K562 (cell line): ENCODE results near the gene FYTTD1. TPM values are rescaled to one million over a fixed set of nuclear protein-coding genes. Genes with fewer than 3 reads are reported as not detected.

Experiments
- CBFA2T3 ChIP-seq: fragments of 450-650 bp; IDR thresholded peaks from 2 replicates; pipeline ENCODE4 v1.6.1; 2017
- DMBX1 ChIP-seq: fragments of 250-450 bp; sonication (Bioruptor Pico); IDR thresholded peaks from 2 replicates; pipeline ENCODE4 v1.8.0; 2022; ENCODE audit warnings: inconsistent platforms, mild to moderate bottlenecking, moderate library complexity, borderline replicate concordance
- ELF2 ChIP-seq: fragments of 250-450 bp; sonication (Bioruptor Pico); IDR thresholded peaks from 2 replicates; pipeline ENCODE4 v1.5.0; 2021; ENCODE audit warnings: mild to moderate bottlenecking
- ETS1 ChIP-seq: conservative IDR thresholded peaks from 2 replicates; pipeline ENCODE4 v1.6.1; 2011; ENCODE audit warnings: low read depth, mild to moderate bottlenecking, low read length; ENCODE audit not compliant: control insufficient read depth
- FOXM1 ChIP-seq, 2 experiments: fragments of 450-650 bp in 1 of 2; sonication (generic) in 1 of 2; formaldehyde crosslinking in 1 of 2; IDR thresholded peaks; 2 replicates each; pipeline versions ENCODE4 v1.6.1 to v1.9.0; 2017 to 2022; ENCODE audit warnings: low read depth in 2 of 2, mild to moderate bottlenecking in 2 of 2, missing genetic modification reagents in 1 of 2, moderate library complexity in 1 of 2
- GABPB2 ChIP-seq: fragments of 250-450 bp; sonication (Bioruptor Pico); conservative IDR thresholded peaks from 2 replicates; pipeline ENCODE4 v1.5.1; 2021; ENCODE audit warnings: mild to moderate bottlenecking
- MITF ChIP-seq: IDR thresholded peaks from 2 replicates; pipeline ENCODE4 v1.6.1; 2014; ENCODE audit warnings: antibody characterized with exemption
- MXI1 ChIP-seq: IDR thresholded peaks from 2 replicates; pipeline ENCODE4 v1.6.1; 2011; ENCODE audit warnings: low read depth, mild to moderate bottlenecking, improper control_type of control experiment, low read length
- NEUROD1 ChIP-seq: fragments of 150-350 bp; IDR thresholded peaks from 2 replicates; pipeline ENCODE4 v1.6.1; 2014; ENCODE audit warnings: borderline replicate concordance, low read length, low read depth; ENCODE audit not compliant: partially characterized antibody
- PCBP2 ChIP-seq: fragments of 200-400 bp; formaldehyde crosslinking; IDR thresholded peaks from 2 replicates; pipeline ENCODE4 v1.6.1; 2018; ENCODE audit warnings: low read length, low read depth, mild to moderate bottlenecking, moderate library complexity; ENCODE audit not compliant: poor library complexity, severe bottlenecking
- TAF1 ChIP-seq: IDR thresholded peaks from 2 replicates; pipeline ENCODE4 v1.6.1; 2011; ENCODE audit warnings: mild to moderate bottlenecking, low read length, moderate library complexity; ENCODE audit not compliant: insufficient read depth, control insufficient read depth, severe bottlenecking; ENCODE audit errors: extremely low read depth
- THAP7 ChIP-seq: fragments of 250-450 bp; sonication (Bioruptor Pico); IDR thresholded peaks from 2 replicates; pipeline ENCODE4 v1.5.0; 2021
- ZBTB1 ChIP-seq: sonication (generic); formaldehyde crosslinking; IDR thresholded peaks from 2 replicates; pipeline ENCODE4 v1.8.1; 2023; ENCODE audit warnings: missing genetic modification reagents, low read depth, mild to moderate bottlenecking, borderline replicate concordance
- polyA plus RNA-seq, 8 experiments: library from polyadenylated mRNA; depleted of rRNA in 4 of 8; stranded (reverse) in 5 of 8; unstranded in 3 of 8; fragments of >200 nt; fragmentation: Nextera tagmentation in 2 of 8; fragmentation: Illumina TruSeq in 1 of 8; extraction: Ambion mirVana in 2 of 8; extraction: Trizol in 1 of 8; gene quantifications; 2 replicates each; pipeline versions ENCODE4 v1.2.1 to v1.2.3, GENCODE V29; 2011 to 2014; ENCODE audit warnings: inconsistent platforms in 1 of 8, missing spikeins in 1 of 8
- total RNA-seq, 7 experiments: library from RNA; depleted of rRNA in 6 of 7; stranded (reverse); fragments of >200 nt in 6 of 7; fragmentation: Illumina TruSeq in 2 of 7; extraction: Trizol in 2 of 7; gene quantifications; 2 replicates each; pipeline versions ENCODE4 v1.2.1 to v1.2.3, GENCODE V29; 2011 to 2021; ENCODE audit warnings: low replicate concordance in 1 of 7
- TF ChIP-seq, protein P1 (sequence below), 2 experiments: fragments of 450-650 bp; formaldehyde crosslinking in 1 of 2; IDR thresholded peaks; 2 replicates each; pipeline versions ENCODE4 v1.4.0 to v1.6.1; 2014 to 2020; ENCODE audit warnings: mild to moderate bottlenecking in 2 of 2, borderline replicate concordance in 1 of 2, low read depth in 1 of 2

The FYTTD1 gene
- total and polyA plus RNA-seq, 9 of the 15 experiments (the other 6 are each of a cell fraction or from before 2014, with no cell fraction given), result 35.7 to 106 (median 76.3) TPM

- no peak for TF ChIP-seq MITF
- peak; percentile 25 for TF ChIP-seq TAF1
- no peak for TF ChIP-seq DMBX1 (CRISPR knock-in tag)
- no peak for TF ChIP-seq CBFA2T3
- TF ChIP-seq FOXM1 (IDR thresholded peaks at IDR 0.05; ENCODE audit: low read depth), result no peak
- TF ChIP-seq FOXM1 (CRISPR knock-in tag; IDR thresholded peaks at IDR 0.05; ENCODE audit: low read depth), result no peak
- no peak for TF ChIP-seq ZBTB1
- no peak for TF ChIP-seq THAP7 (CRISPR knock-in tag)
- no peak for TF ChIP-seq PCBP2
- TF ChIP-seq, protein P1, sequence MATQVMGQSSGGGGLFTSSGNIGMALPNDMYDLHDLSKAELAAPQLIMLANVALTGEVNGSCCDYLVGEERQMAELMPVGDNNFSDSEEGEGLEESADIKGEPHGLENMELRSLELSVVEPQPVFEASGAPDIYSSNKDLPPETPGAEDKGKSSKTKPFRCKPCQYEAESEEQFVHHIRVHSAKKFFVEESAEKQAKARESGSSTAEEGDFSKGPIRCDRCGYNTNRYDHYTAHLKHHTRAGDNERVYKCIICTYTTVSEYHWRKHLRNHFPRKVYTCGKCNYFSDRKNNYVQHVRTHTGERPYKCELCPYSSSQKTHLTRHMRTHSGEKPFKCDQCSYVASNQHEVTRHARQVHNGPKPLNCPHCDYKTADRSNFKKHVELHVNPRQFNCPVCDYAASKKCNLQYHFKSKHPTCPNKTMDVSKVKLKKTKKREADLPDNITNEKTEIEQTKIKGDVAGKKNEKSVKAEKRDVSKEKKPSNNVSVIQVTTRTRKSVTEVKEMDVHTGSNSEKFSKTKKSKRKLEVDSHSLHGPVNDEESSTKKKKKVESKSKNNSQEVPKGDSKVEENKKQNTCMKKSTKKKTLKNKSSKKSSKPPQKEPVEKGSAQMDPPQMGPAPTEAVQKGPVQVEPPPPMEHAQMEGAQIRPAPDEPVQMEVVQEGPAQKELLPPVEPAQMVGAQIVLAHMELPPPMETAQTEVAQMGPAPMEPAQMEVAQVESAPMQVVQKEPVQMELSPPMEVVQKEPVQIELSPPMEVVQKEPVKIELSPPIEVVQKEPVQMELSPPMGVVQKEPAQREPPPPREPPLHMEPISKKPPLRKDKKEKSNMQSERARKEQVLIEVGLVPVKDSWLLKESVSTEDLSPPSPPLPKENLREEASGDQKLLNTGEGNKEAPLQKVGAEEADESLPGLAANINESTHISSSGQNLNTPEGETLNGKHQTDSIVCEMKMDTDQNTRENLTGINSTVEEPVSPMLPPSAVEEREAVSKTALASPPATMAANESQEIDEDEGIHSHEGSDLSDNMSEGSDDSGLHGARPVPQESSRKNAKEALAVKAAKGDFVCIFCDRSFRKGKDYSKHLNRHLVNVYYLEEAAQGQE (IDR thresholded peaks at IDR 0.05; ENCODE audit: borderline replicate concordance), result no peak
- TF ChIP-seq, protein P1 (CRISPR knock-in tag; IDR thresholded peaks at IDR 0.05; ENCODE audit: low read depth), result no peak
- TF ChIP-seq ELF2 (CRISPR knock-in tag), result no peak
- no peak for TF ChIP-seq NEUROD1
- TF ChIP-seq MXI1, result no peak
- 0 out of 2 replicates have a peak, but pooled peaks have one; percentile 20 for TF ChIP-seq ETS1
- no peak for TF ChIP-seq GABPB2 (CRISPR knock-in tag)
Measured at GRCh38 chr3:197750858-197751737, 1.4 kb downstream of the FYTTD1 start (continued).
